OCI-LY7 (cell line): Measurements from ENCODE around the gene IHH. TPM values are rescaled to one million over a fixed set of nuclear protein-coding genes. Genes with fewer than 3 reads are reported as not detected.

Experiments used
- BruUV-seq: library from RNA; stranded (reverse); fragments of 400-500 nt; replicated peaks from 2 replicates; lab custom pipeline; 2021; lab: Mats Ljungman, UMichigan
- CTCF ChIA-PET: fragments of 300-600 bp; sonication (Branson Sonifier 250); formaldehyde crosslinking; loops from one replicate; lab custom pipeline; 2022; ENCODE audit warnings: antibody characterized with exemption; ENCODE audit not compliant: unreplicated experiment; lab: Charles Lee
- POLR2A ChIA-PET: fragments of 300-600 bp; sonication (Branson Sonifier 250); formaldehyde crosslinking; loops from one replicate; lab custom pipeline; 2022; ENCODE audit warnings: antibody characterized with exemption; lab: Charles Lee
- DNase-seq: peaks from one replicate; pipeline ENCODE4 v3.0.0-alpha.2; 2015; ENCODE audit warnings: low spot score
- H2AFZ ChIP-seq: fragments of 200-600 bp; sonication (generic), shearing (Covaris generic); 2 replicates; pipeline ENCODE4 v1.6.1; 2014; ENCODE audit warnings: mild to moderate bottlenecking, antibody characterized with exemption, low read length, moderate library complexity
- H3K27ac ChIP-seq: fragments of 200-600 bp; sonication (generic); 2 replicates; pipeline ENCODE4 v1.5.1; 2014; ENCODE audit warnings: mixed run types, low read depth, mild to moderate bottlenecking, moderate library complexity, low read length, inconsistent platforms; ENCODE audit not compliant: poor library complexity, severe bottlenecking
- H3K36me3 ChIP-seq: fragments of 200-600 bp; sonication (generic); 2 replicates; pipeline ENCODE4 v1.6.1; 2014; ENCODE audit warnings: mild to moderate bottlenecking, antibody characterized with exemption, low read length, moderate library complexity, mixed read lengths; ENCODE audit not compliant: insufficient read depth
- H3K4me1 ChIP-seq: fragments of 200-600 bp; sonication (generic); 2 replicates; pipeline ENCODE4 v1.5.1; 2014; ENCODE audit warnings: mild to moderate bottlenecking, low read length; ENCODE audit not compliant: insufficient read depth, poor library complexity, severe bottlenecking
- H3K4me2 ChIP-seq: fragments of 200-600 bp; sonication (generic); 2 replicates; pipeline ENCODE4 v1.6.1; 2014; ENCODE audit warnings: mild to moderate bottlenecking, low read length
- H3K4me3 ChIP-seq: fragments of 200-600 bp; sonication (generic); 2 replicates; pipeline ENCODE4 v1.5.1; 2014; ENCODE audit warnings: mild to moderate bottlenecking, low read depth, low read length; ENCODE audit not compliant: poor library complexity, severe bottlenecking
- H3K79me2 ChIP-seq: fragments of 200-600 bp; sonication (generic); 2 replicates; pipeline ENCODE4 v1.6.1; 2016; ENCODE audit warnings: low read depth, mild to moderate bottlenecking, low read length, moderate library complexity, mixed read lengths; ENCODE audit not compliant: insufficient read depth
- H3K9me2 ChIP-seq: fragments of 200-600 bp; sonication (generic); 2 replicates; pipeline ENCODE4 v1.6.1; 2016; ENCODE audit warnings: mild to moderate bottlenecking, low read length, mixed read lengths; ENCODE audit not compliant: insufficient read depth
- H3K9me3 ChIP-seq: fragments of 200-600 bp; sonication (generic); 2 replicates; pipeline ENCODE4 v1.6.1; 2014; ENCODE audit warnings: mild to moderate bottlenecking, mixed run types, low read length, mixed read lengths
- H4K20me1 ChIP-seq: fragments of 200-600 bp; sonication (generic); 2 replicates; pipeline ENCODE4 v1.6.1; 2014; ENCODE audit warnings: mild to moderate bottlenecking, antibody characterized with exemption, low read length, moderate library complexity, mixed read lengths; ENCODE audit not compliant: insufficient read depth
- CTCF ChIP-seq: fragments of 200-600 bp; sonication (generic); conservative IDR thresholded peaks from 2 replicates; pipeline ENCODE4 v1.5.1; 2014; ENCODE audit warnings: mild to moderate bottlenecking, antibody characterized with exemption, low read length, moderate library complexity, mixed read lengths
- EZH2phosphoT487 ChIP-seq: fragments of 200-600 bp; sonication (generic); IDR thresholded peaks from 2 replicates; pipeline ENCODE4 v1.6.1; 2018; ENCODE audit warnings: low read depth, borderline replicate concordance, mild to moderate bottlenecking, mixed run types, antibody characterized with exemption, low read length, moderate library complexity, mixed read lengths
- intact Hi-C: fragments of 100-400 bp; cut with micrococcal nuclease; formaldehyde crosslinking; loops from one replicate; pipeline ENCODE4 v1.10.0; 2022; ENCODE audit not compliant: unreplicated experiment
- total RNA-seq, 2 experiments: library from RNA; depleted of rRNA in 1 of 2; stranded (reverse); fragments of >200 nt in 1 of 2; shearing (Covaris generic) in 1 of 2; gene quantifications; 2 replicates each; pipeline ENCODE4 v1.2.3, GENCODE V29; 2014 to 2022

The IHH gene
- total RNA-seq, 2 experiments from 2014 or later = not detected

GRCh38 chr2:219095406-219095935 is 34.8 kb upstream of the IHH start:
- Histone ChIP-seq H3K4me3 (no peak overlapping the region), H3K4me2 (no peak overlapping the region), H3K9me2 (no peaks in the 10 kb centered on the region), H4K20me1 (no peaks in the 10 kb centered on the region), H3K27ac (no peak overlapping the region), H3K79me2 (no peaks in the 10 kb centered on the region), H3K4me1 (no peaks in the 10 kb centered on the region), H2AFZ (no peak overlapping the region), H3K9me3 (no peaks in the 10 kb centered on the region), H3K36me3 (no peaks in the 10 kb centered on the region)
- no peak for DNase-seq
- ChIA-PET CTCF (no interaction called here), POLR2A (interaction anchor here (0.6 to 0.9 kb wide), 2 partner anchors 42 to 270 kb away, joined by 3 read pairs; no protein-coding TSS in a partner anchor)
- no TSS peak for BruUV-seq
- intact Hi-C loops = no loop called here
- TF ChIP-seq CTCF = no peak
- TF ChIP-seq EZH2phosphoT487 = no peak

GRCh38 chr2:219094171-219094570 is 33.5 kb upstream of the IHH start:
- no peaks in the 10 kb centered on the region for H4K20me1 ChIP-seq
- ChIA-PET POLR2A (interaction anchor here (0.7 kb wide), 1 partner anchor 118 kb away, joined by 3 read pairs; no protein-coding TSS in a partner anchor), CTCF (no interaction called here)
- H3K79me2 ChIP-seq = no peaks in the 10 kb centered on the region
- H3K4me1 ChIP-seq = no peaks in the 10 kb centered on the region
- H3K4me2 ChIP-seq = no peak overlapping the region
- H3K4me3 ChIP-seq = no peak overlapping the region
- no peak for TF ChIP-seq CTCF
- TF ChIP-seq EZH2phosphoT487 = no peak
- intact Hi-C loops = no loop called here
- no peak overlapping the region for H2AFZ ChIP-seq
- H3K27ac ChIP-seq = no peak overlapping the region
- DNase-seq = no peak
- no peaks in the 10 kb centered on the region for H3K9me3 ChIP-seq
- H3K9me2 ChIP-seq = no peaks in the 10 kb centered on the region
- H3K36me3 ChIP-seq = no peaks in the 10 kb centered on the region
- no TSS peak for BruUV-seq
